BLaER1 (cell line): ENCODE measurements around the gene MRC2.

ENCODE experiments used
- H3K27ac ChIP-seq: shearing (Covaris generic); formaldehyde crosslinking; 2 replicates; pipeline ENCODE4 v1.8.1; 2022
- H3K27me3 ChIP-seq: shearing (Covaris generic); formaldehyde crosslinking; 2 replicates; pipeline ENCODE4 v1.8.1; 2022
- H3K36me3 ChIP-seq: shearing (Covaris generic); formaldehyde crosslinking; 2 replicates; pipeline ENCODE4 v1.8.1; 2022
- H3K4me1 ChIP-seq: shearing (Covaris generic); formaldehyde crosslinking; 2 replicates; pipeline ENCODE4 v1.8.1; 2022
- H3K4me2 ChIP-seq: shearing (Covaris generic); formaldehyde crosslinking; 2 replicates; pipeline ENCODE4 v1.8.1; 2022
- H3K4me3 ChIP-seq: shearing (Covaris generic); formaldehyde crosslinking; 2 replicates; pipeline ENCODE4 v1.8.1; 2022
- H3K9ac ChIP-seq: shearing (Covaris generic); formaldehyde crosslinking; 2 replicates; pipeline ENCODE4 v1.8.1; 2022
- H3K9me3 ChIP-seq: shearing (Covaris generic); formaldehyde crosslinking; 2 replicates; pipeline ENCODE4 v1.8.1; 2022
- H4K20me1 ChIP-seq: shearing (Covaris generic); formaldehyde crosslinking; 2 replicates; pipeline ENCODE4 v1.8.1; 2022
- Cebpa-rat ChIP-seq: shearing (Covaris generic); IDR thresholded peaks from 2 replicates; pipeline ENCODE4 v1.8.1; 2022

MRC2 gene

DNA sequence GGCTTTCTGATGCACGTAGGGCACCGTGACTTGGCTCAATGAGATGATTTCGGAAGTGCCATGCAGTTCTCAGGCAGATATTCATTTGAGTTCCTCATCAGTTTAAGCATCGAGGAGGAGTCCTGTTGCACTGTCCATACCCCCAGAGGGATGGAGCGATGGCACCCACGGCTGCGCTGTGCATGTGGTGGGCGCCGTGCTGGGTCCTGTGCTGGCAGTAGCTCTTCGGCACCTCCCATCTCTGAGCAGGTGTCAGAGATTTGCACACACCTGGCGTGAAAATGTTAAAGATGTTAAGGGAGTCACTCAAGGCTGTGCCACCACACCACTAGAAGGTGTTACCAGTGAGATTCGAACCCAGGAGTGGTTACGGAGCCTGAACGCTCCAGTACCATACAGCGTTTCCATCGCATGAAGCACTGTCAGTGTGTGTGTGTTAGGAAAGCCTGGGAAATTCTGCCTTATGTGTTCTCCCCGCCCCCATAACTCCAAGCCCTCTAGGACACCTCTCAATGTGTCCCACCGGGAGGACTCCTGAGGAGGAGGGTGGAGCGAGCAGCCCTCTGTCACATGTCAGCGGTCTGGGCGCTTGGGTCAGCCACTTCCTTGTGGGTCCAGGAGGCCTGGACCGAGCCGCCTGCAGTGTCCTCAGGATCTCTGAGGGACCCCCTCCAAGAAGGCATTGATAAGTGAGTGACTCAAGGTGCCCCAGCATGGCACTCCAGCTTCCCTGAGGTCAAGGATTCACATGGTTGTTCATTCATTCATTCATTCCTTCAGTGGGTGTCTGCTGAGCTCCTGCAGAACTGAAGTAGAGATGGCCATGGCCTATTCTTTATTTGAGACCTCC, 3.8 kb downstream of the MRC2 start:
- no peak overlapping the region for H3K9ac ChIP-seq
- peak overlapping the region; percentile 19 for H3K4me2 ChIP-seq
- H4K20me1 ChIP-seq = peaks cover 56% of the 10 kb centered on the region
- H3K9me3 ChIP-seq = no peaks in the 10 kb centered on the region
- peaks cover 48% of the 10 kb centered on the region for H3K4me1 ChIP-seq
- H3K36me3 ChIP-seq = peaks cover 15% of the 10 kb centered on the region; the same call in 1 of the 2 replicates
- no peaks in the 10 kb centered on the region for H3K27me3 ChIP-seq
- TF ChIP-seq Cebpa-rat = no peak
- no peak overlapping the region for H3K27ac ChIP-seq
- no peak overlapping the region for H3K4me3 ChIP-seq

DNA sequence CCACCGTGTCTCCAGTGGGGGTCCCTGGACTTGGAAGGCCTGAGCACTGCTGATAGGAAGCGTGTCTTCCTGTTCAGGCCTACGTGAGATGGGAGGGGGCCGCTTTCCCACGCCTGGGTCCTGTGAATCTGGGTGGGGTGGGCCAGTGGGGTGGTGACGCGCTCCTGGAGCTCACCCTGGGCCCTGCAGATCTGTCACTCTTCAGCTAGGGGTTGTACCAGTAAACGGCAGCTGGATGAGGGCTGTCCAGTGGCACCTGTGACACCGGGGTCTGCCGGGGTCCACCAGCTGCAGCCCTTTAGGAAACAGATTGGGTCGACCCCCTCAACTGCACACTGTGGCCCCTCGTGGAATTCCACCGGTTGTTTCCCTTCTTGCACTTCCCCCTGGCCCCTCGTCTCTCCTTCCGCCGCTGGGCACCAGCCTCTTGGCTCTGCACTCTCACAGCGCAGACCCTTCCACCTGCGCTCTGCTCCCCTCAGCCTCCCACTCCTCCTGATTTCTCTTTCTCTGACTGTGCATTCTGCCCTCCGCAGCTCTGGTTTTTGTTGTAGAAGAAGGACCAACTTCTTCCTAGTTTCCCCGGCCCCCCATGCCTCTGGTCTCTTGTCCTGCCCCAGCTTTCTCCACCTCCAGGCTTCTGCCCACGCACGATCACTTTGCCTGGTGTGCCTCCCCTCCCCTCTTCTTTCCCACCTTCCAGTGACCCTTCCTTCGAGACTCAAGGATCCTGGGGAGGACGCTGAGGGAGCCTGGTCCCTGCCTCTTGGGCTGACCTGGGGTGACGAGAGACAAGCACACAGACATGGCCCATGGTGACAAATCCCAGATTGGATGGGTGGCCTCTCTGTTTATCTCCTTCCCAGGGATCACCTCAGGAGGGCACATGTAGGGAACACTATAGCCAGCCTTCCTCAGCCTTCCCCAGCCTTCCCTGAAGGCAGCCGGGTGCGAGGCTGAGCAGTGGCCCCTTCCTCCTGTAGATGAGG, 4.8 kb downstream of the MRC2 start:
- no peaks in the 10 kb centered on the region for H3K27me3 ChIP-seq
- peaks cover 49% of the 10 kb centered on the region for H3K4me1 ChIP-seq
- H3K36me3 ChIP-seq = peaks cover 23% of the 10 kb centered on the region; the same call in 1 of the 2 replicates
- H3K27ac ChIP-seq = peak overlapping the region; percentile 30; the same call in 1 of the 2 replicates
- peak overlapping the region; percentile 19 for H3K4me2 ChIP-seq
- TF ChIP-seq Cebpa-rat = no peak
- H3K9me3 ChIP-seq = no peaks in the 10 kb centered on the region
- H3K9ac ChIP-seq = no peak overlapping the region
- peaks cover 56% of the 10 kb centered on the region for H4K20me1 ChIP-seq
- H3K4me3 ChIP-seq = no peak overlapping the region

- Histone ChIP-seq H3K36me3 (peaks cover 23% of the 10 kb centered on the region), H3K9ac (no peak overlapping the region), H4K20me1 (peaks cover 17% of the 10 kb centered on the region), H3K4me1 (peaks cover 19% of the 10 kb centered on the region), H3K27ac (no peak overlapping the region), H3K4me3 (no peak overlapping the region), H3K4me2 (no peak overlapping the region), H3K9me3 (no peaks in the 10 kb centered on the region), H3K27me3 (no peaks in the 10 kb centered on the region)
- TF ChIP-seq Cebpa-rat = no peak
These were observed 10.3 kb downstream of the MRC2 start for GRCh38 chr17:62637809-62638208.

GRCh38 chr17:62641153-62641552, 13.7 kb downstream of the MRC2 start:
- H3K36me3 ChIP-seq = peaks cover 27% of the 10 kb centered on the region
- H3K9me3 ChIP-seq = no peaks in the 10 kb centered on the region
- no peak overlapping the region for H3K27ac ChIP-seq
- H3K9ac ChIP-seq = no peak overlapping the region
- TF ChIP-seq Cebpa-rat = no peak
- H3K4me2 ChIP-seq = no peak overlapping the region
- H3K4me3 ChIP-seq = no peak overlapping the region
- no peaks in the 10 kb centered on the region for H3K27me3 ChIP-seq
- H4K20me1 ChIP-seq = 0 out of 2 replicates have a peak, but pooled peaks cover 10% of the 10 kb centered on the region
- peaks cover 19% of the 10 kb centered on the region for H3K4me1 ChIP-seq

DNA sequence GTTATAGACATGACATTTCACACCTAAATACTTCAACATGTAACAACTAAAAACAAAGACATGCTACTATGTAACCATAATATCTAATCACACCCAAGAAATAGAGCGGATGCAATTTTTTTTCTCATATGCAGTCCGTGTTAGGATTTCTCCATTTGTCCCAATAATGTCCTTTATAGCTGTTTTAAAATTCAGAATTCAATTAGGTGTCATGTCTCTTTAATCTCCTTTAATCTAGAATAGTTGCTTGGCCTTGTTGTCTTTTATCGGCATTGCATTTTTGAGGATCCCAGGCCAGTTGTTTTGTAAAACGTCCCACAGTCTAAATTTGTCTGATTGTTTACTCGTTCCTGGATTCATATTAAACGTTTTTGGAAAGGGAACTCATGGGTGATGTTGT, 14.5 kb downstream of the MRC2 start:
- H3K4me1 ChIP-seq = peaks cover 14% of the 10 kb centered on the region
- H3K4me3 ChIP-seq = no peak overlapping the region
- H3K9ac ChIP-seq = no peak overlapping the region
- H3K36me3 ChIP-seq = peaks cover 22% of the 10 kb centered on the region
- no peak overlapping the region for H3K4me2 ChIP-seq
- H3K9me3 ChIP-seq = no peaks in the 10 kb centered on the region
- TF ChIP-seq Cebpa-rat = no peak
- no peaks in the 10 kb centered on the region for H3K27me3 ChIP-seq
- H4K20me1 ChIP-seq = 0 out of 2 replicates have a peak, but pooled peaks cover 10% of the 10 kb centered on the region
- no peak overlapping the region for H3K27ac ChIP-seq

DNA sequence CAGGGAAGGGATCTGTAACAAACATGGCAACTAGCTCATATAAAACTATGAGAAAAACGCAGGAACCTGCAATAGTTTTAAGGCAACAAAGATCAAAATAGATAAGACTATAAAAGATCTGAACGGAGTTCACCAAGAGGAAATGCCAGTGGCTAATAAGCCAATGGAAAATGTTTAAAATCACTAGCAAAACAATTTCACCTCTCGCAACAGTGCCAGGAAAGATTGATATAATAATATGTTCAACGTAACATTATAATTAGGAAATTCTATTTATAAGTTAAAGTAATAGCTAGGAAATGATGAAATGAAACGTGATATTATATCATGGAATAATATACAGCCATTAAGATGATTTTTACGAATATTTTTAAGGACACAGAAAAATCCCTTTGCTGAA, 16.0 kb downstream of the MRC2 start:
- TF ChIP-seq Cebpa-rat = no peak
- Histone ChIP-seq H3K27me3 (no peaks in the 10 kb centered on the region), H3K4me3 (no peak overlapping the region), H3K27ac (no peak overlapping the region), H3K9ac (no peak overlapping the region), H3K9me3 (no peaks in the 10 kb centered on the region), H4K20me1 (peaks cover 15% of the 10 kb centered on the region; the same call in 1 of the 2 replicates), H3K4me2 (no peak overlapping the region), H3K4me1 (peaks cover 10% of the 10 kb centered on the region), H3K36me3 (peaks cover 20% of the 10 kb centered on the region)

- Histone ChIP-seq H3K4me1 (peaks cover 21% of the 10 kb centered on the region), H3K9ac (no peak overlapping the region), H4K20me1 (peaks cover 21% of the 10 kb centered on the region; the same call in 1 of the 2 replicates), H3K36me3 (peaks cover 20% of the 10 kb centered on the region), H3K27ac (no peak overlapping the region), H3K4me3 (no peak overlapping the region), H3K27me3 (no peaks in the 10 kb centered on the region), H3K9me3 (no peaks in the 10 kb centered on the region), H3K4me2 (no peak overlapping the region)
- TF ChIP-seq Cebpa-rat = no peak
These were observed 17.2 kb downstream of the MRC2 start for GRCh38 chr17:62644487-62645173.

GRCh38 chr17:62648251-62648955, 20.9 kb downstream of the MRC2 start:
- H3K36me3 ChIP-seq = peaks cover 15% of the 10 kb centered on the region; the same call in 1 of the 2 replicates
- peak overlapping the region; percentile 41; the same call in 1 of the 2 replicates for H3K27ac ChIP-seq
- TF ChIP-seq Cebpa-rat = no peak
- no peaks in the 10 kb centered on the region for H3K27me3 ChIP-seq
- peak overlapping the region; percentile 29; the same call in 1 of the 2 replicates for H3K9ac ChIP-seq
- H3K4me2 ChIP-seq = peak overlapping the region; percentile 63
- H3K4me3 ChIP-seq = no peak overlapping the region
- H4K20me1 ChIP-seq = peaks cover 21% of the 10 kb centered on the region; the same call in 1 of the 2 replicates
- H3K4me1 ChIP-seq = peaks cover 43% of the 10 kb centered on the region
- H3K9me3 ChIP-seq = no peaks in the 10 kb centered on the region

DNA sequence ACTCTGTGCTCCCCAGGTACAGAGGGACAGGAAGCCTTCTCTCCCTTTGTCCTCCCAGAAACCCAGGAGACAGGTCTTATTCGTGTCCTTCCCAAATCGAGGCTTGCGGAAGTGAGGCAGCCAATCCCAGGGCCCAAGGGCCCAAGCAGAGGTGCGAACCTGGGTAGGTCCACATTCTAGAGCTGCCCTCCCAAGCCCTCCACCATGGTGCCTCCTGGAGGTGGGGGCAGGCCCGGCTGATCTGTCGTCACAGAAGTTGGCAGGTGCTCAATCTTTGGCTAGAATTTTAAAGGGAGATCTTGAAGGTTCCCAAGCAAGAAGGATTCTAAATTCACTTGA, 21.5 kb downstream of the MRC2 start:
- Histone ChIP-seq H3K4me2 (peak overlapping the region; percentile 63), H3K4me1 (peaks cover 48% of the 10 kb centered on the region), H3K27me3 (no peaks in the 10 kb centered on the region), H3K36me3 (peaks cover 16% of the 10 kb centered on the region; the same call in 1 of the 2 replicates), H3K4me3 (no peak overlapping the region), H3K9ac (peak overlapping the region; percentile 29; the same call in 1 of the 2 replicates), H4K20me1 (peaks cover 27% of the 10 kb centered on the region; the same call in 1 of the 2 replicates), H3K9me3 (no peaks in the 10 kb centered on the region), H3K27ac (peak overlapping the region; percentile 41; the same call in 1 of the 2 replicates)
- TF ChIP-seq Cebpa-rat = no peak
